GM10847 (cell line): ENCODE measurements around the gene ASCC2.

Experiments used
- POLR2A ChIP-seq: IDR thresholded peaks from 2 replicates; pipeline ENCODE4 v1.6.1; 2011; ENCODE audit not compliant: insufficient read length; ENCODE audit errors: extremely low read depth

The ASCC2 gene, protein sequence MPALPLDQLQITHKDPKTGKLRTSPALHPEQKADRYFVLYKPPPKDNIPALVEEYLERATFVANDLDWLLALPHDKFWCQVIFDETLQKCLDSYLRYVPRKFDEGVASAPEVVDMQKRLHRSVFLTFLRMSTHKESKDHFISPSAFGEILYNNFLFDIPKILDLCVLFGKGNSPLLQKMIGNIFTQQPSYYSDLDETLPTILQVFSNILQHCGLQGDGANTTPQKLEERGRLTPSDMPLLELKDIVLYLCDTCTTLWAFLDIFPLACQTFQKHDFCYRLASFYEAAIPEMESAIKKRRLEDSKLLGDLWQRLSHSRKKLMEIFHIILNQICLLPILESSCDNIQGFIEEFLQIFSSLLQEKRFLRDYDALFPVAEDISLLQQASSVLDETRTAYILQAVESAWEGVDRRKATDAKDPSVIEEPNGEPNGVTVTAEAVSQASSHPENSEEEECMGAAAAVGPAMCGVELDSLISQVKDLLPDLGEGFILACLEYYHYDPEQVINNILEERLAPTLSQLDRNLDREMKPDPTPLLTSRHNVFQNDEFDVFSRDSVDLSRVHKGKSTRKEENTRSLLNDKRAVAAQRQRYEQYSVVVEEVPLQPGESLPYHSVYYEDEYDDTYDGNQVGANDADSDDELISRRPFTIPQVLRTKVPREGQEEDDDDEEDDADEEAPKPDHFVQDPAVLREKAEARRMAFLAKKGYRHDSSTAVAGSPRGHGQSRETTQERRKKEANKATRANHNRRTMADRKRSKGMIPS

DNA sequence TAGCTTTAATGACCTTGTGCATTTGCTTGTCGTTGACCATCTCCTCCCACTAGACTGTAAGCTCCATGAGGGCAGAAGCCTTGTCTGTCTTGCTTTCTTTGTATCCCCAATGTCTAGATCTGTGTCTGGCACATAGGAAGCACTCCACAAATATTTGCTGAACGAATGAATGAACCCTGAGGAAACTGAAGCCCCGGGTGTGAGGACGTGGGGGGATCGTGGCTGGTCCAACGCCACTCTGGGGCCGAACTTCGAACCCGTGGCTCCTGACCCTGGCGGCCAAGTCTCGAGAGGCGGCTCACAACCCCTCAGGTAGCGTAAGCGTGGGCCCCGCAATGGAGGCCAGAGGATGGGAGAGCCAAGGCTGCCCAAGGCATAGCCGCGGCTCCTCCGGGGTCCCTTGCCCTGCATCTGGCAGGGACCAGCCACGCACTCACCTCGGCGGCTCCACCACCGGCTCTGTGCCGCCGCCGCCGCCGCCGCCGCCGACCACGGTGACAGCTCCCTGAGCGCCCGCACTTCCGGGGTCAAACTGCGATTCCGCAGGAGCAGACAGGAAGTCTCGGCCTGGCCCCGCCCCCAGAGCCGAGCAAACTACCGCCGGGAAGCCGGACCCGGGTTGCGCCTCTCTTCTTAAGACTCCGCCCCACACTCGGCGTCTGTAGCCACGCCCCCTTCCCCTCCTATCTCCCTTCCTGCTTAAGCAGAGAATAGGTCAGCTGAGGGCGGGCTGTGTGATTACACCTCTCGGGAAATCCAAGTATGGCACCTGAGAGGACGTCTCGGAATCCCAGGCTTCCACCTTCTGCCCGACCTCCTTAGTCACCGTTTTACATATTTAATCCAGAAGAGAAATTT is at the start of gene ASCC2:
TSS of gene ASCC2 (minus strand) at position 534 of the 858 bp plus-strand sequence. CDS start 5,949 bp downstream, outside the sequence.
- peak; percentile 75 for TF ChIP-seq POLR2A

GRCh38 chr22:29887358-29887757 is 49.3 kb upstream of the ASCC2 start:
- TF ChIP-seq POLR2A: no peak

- no peak for TF ChIP-seq POLR2A
Observed at GRCh38 chr22:29886596-29886995, 48.5 kb upstream of the ASCC2 start.

DNA sequence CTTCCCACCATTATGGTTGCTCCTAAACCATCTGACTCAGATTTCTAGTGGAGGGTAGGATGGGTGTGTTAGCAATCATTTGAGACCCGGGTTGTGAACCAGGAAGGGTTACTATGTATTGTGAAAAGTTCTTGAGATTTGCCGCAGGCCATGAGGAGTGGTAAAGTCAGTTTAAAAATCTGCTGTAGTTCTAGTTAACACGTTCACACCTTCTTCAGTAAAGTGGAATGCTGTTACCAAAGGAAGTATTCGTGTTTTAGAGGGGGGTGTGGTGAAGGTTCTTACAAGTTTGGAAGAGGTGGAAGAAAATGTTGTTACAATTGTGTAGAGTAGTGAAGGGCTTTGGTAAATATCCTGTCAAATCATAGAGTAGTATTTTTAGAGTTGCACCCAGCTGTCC is 47.5 kb upstream of the ASCC2 start:
- TF ChIP-seq POLR2A: no peak

- TF ChIP-seq POLR2A: no peak
Observed at GRCh38 chr22:29883775-29884097, 45.7 kb upstream of the ASCC2 start.

- TF ChIP-seq POLR2A: peak; percentile 55
Observed at GRCh38 chr22:29883045-29883774, 45.1 kb upstream of the ASCC2 start, which contains the start of gene MTMR3. TSS of gene MTMR3 (plus strand) at chr22:29883174. CDS start at chr22:29971060, 87,886 bp downstream.

DNA sequence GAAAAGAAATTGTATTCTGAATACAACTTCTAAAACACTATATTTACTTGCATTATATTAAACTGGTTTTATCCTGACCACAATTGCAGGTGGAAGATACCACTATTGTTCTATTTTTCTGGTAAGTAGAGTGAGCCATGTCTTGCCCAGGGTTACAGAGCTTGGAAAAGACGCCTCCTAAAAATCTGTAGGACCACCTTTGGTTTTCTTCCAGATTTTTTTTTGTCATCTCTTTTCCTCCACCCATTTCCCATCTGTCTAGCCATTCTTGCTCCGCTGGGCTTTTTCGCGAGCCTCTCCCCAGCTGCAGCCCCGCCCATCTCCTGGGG is 44.6 kb upstream of the ASCC2 start:
- no peak for TF ChIP-seq POLR2A

DNA sequence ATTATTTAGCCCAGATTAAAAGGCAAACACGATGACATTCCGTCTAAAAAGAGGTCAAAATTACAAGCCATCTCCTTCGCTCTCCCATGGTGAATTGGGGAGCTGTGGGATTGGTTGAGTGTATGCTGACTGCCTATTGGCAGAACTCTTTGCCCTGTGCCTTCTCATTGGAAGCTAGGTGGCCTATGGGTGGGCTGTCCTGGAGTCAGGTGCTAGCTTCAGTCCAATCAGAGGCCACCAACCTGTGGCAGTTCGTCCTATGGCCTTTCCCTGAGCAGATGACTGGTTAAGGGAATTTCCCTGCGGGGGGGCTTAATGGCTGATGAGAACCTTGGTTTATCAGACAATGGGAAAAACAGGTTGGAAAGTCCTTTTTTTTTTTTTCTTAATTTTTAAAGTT is 41.7 kb upstream of the ASCC2 start:
- TF ChIP-seq POLR2A: no peak

- no peak for TF ChIP-seq POLR2A
Observed at GRCh38 chr22:29877620-29878019, 39.5 kb upstream of the ASCC2 start.

DNA sequence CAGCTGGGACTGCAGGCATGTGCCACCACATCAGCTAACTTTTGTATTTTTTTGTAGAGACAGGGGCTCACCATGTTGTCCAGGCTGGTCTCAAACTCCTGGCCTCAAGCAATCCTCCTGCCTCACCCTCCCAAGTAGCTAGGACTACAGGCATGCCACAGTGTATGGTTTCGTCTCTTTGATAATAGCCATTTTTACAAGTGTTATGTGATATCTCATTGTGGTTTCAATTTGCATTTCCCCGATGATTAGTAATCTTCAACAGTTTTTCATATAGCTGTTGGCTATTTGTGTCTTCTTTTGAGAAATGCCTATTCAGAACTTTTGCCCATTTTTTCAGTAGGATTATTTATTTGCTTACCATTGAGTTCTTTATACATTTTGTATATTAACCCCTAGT is 35.9 kb upstream of the ASCC2 start:
- no peak for TF ChIP-seq POLR2A

DNA sequence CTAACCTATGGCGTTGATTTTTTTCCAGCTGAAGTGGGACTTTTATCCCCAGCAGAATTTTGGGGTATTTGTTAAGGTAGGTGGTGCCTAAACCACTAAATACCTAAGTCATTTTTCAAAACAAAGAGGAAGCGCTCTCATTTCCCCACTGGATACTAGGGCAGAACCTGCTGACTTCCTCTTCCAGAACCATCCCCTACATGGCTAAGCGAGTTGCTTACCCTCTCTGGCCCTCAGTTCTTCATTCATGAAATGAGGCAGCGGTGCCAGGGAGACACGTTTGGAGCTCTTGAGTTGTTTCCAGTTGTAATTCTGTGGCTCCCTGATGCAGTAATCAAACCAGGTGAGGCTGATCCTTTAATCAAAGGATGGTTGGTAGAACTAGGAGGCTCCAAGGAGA is 34.9 kb upstream of the ASCC2 start:
- TF ChIP-seq POLR2A: no peak

DNA sequence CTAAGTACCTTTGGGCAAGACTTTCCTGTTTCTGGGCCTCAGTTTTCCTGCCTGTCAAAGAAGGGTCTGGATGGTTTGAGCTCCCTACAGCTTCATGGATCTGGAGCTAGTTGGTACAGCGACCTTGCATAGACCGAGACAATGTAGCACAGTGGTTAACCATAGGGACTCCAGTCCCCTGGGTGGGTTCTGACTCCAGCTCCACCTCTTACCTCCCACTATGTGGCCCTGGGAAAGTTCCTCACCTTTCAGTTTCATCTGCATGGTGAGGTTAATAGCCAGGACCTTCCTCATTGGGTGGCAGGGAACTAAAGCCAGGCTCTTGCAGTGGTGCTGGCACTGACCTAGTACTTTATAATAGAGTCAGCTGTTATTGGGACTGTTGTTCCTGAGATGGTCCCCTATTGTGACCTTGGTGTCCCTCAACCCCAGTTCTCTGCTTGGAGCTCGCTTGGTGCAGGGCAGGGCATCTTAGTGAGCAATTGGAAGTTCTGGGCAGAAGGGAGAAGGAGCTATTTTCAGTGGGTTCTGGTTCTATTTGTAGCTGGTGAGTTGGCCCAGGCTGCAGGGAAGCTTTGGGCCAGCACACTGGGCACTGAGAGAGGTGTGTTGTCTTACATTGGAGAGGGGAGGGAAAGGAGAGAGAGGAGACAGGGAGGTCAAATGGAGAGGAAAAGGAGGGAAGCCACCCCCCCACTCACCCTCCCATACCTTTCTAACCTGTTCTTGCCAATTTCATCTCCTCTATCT is 34.2 kb upstream of the ASCC2 start:
- no peak for TF ChIP-seq POLR2A

GRCh38 chr22:29871684-29872083 is 33.6 kb upstream of the ASCC2 start:
- no peak for TF ChIP-seq POLR2A

GRCh38 chr22:29870574-29870973 is 32.5 kb upstream of the ASCC2 start:
- TF ChIP-seq POLR2A: no peak

DNA sequence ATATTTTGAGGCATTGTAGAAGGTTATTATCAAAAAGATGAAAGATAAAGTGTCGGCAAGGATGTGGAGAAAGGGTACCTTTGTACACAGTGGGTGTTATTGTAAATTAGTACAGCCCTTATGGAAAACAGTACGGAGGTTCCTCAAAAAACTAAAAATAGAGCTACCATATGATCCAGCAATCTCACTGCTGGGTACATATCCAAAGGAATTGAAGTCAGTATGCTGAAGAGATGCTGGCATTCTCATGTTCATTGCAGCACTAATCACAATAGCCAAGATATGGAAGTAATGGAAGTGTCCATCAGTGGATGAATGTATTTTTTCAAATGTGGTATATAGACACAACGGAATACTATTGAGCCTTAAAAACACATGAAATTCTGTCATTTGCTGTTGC is 29.8 kb upstream of the ASCC2 start:
- TF ChIP-seq POLR2A: no peak

DNA sequence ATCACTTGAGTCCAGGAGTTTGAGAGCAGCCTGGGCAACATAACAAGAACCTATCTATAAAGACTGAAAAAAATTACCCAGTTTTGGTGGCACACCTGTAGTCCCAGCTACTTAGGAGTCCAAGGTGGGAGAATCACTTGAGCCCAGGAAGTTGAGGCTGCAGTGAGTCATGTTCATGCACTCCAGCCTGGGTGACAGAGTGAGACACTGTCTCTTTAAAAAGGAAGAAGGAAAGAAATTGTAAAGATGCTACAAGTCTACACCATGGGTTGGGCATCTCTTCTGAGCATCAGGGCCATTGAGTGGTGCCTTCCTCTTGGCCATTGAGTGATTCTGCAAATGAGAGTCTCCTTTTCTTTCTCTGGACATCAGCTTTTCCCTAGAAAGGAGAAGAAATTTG is 29.2 kb upstream of the ASCC2 start:
- no peak for TF ChIP-seq POLR2A
